GM12878 (cell line): ENCODE data around the gene RAD9A. TPM values are rescaled to one million over a fixed set of nuclear protein-coding genes. Genes with fewer than 3 reads are reported as not detected.

Experiments used
- ATAC-seq: fragments of 200-7000 bp; cut with Tn5 transposase; 3 replicates; pipeline ENCODE4 v1.9.1; 2020; ENCODE audit warnings: mild to moderate bottlenecking, moderate library complexity
- BruUV-seq: library from RNA; stranded (reverse); fragments of 400-500 nt; replicated peaks from 2 replicates; lab custom pipeline; 2021; lab: Mats Ljungman, UMichigan
- CTCF ChIA-PET: fragments of 300-600 bp; sonication (Branson Sonifier 250); formaldehyde crosslinking; extraction: SDS; loops from one replicate; lab custom pipeline; 2021; ENCODE audit warnings: inconsistent platforms; lab: Yijun Ruan, JAX
- POLR2A ChIA-PET: fragments of 350-600 bp; formaldehyde crosslinking; extraction: SDS; loops from one replicate; lab custom pipeline; 2021; ENCODE audit warnings: inconsistent platforms; lab: Charles Lee
- RAD21 ChIA-PET: fragments of 300-600 bp; sonication (Branson Sonifier 250); formaldehyde crosslinking; loops from one replicate; lab custom pipeline; 2023; ENCODE audit warnings: antibody characterized with exemption; ENCODE audit not compliant: unreplicated experiment; lab: Charles Lee
- SMC1A ChIA-PET: fragments of 300-600 bp; sonication (Branson Sonifier 250); formaldehyde crosslinking; loops from one replicate; lab custom pipeline; 2023; ENCODE audit not compliant: unreplicated experiment, uncharacterized antibody; lab: Charles Lee
- DNase-seq: peaks from one replicate; pipeline ENCODE4 v3.0.0-alpha.2; 2011; ENCODE audit warnings: low read depth, low spot score
- FAIRE-seq: peaks from 3 replicates; lab custom pipeline; 2011; peaks lifted over from hg19 to GRCh38; lab: Jason Lieb, UNC
- H2AFZ ChIP-seq: 2 replicates; pipeline ENCODE4 v1.6.0; 2011; ENCODE audit warnings: low read depth, low read length, control low read depth; ENCODE audit not compliant: control insufficient read depth
- H3K27ac ChIP-seq: 2 replicates; pipeline ENCODE4 v1.5.1; 2011; ENCODE audit warnings: control low read depth; ENCODE audit not compliant: control insufficient read depth, insufficient read depth
- H3K27me3 ChIP-seq, 2 experiments: replicated peaks in 1 of 2; 2 replicates each; pipeline versions ENCODE4 v1.6.0 to v1.6.1; 2011; ENCODE audit warnings: low read length in 1 of 2; ENCODE audit not compliant: control insufficient read depth in 2 of 2, insufficient read depth in 2 of 2
- H3K36me3 ChIP-seq, 2 experiments: 2 replicates each; pipeline ENCODE4 v1.5.1; 2011; ENCODE audit warnings: low read length in 1 of 2; ENCODE audit not compliant: control insufficient read depth in 2 of 2, insufficient read depth in 2 of 2
- H3K4me1 ChIP-seq: 2 replicates; pipeline ENCODE4 v1.6.1; 2011; ENCODE audit warnings: mild to moderate bottlenecking, low read length, moderate library complexity, mixed read lengths; ENCODE audit not compliant: control insufficient read depth, insufficient read depth
- H3K4me2 ChIP-seq: 2 replicates; pipeline ENCODE4 v1.6.0; 2011; ENCODE audit warnings: control low read depth; ENCODE audit not compliant: control insufficient read depth, insufficient read depth
- H3K4me3 ChIP-seq: fragments of 200-600 bp; sonication (generic); 2 replicates; pipeline ENCODE4 v1.5.1; 2016
- H3K79me2 ChIP-seq: 2 replicates; pipeline ENCODE4 v1.6.0; 2011; ENCODE audit warnings: low read length; ENCODE audit not compliant: control insufficient read depth, insufficient read depth
- H3K9ac ChIP-seq: 2 replicates; pipeline ENCODE4 v1.8.0; 2011; ENCODE audit warnings: low read length, control low read depth, mixed read lengths; ENCODE audit not compliant: control insufficient read depth, insufficient read depth
- H3K9me3 ChIP-seq: replicated peaks from 3 replicates; pipeline ENCODE4 v1.5.1; 2011; ENCODE audit warnings: mild to moderate bottlenecking, low read length; ENCODE audit not compliant: control insufficient read depth, insufficient read depth
- H4K20me1 ChIP-seq: 2 replicates; pipeline ENCODE4 v1.6.0; 2011; ENCODE audit not compliant: control insufficient read depth, insufficient read depth
- CTCF ChIP-seq, 3 experiments: IDR thresholded peaks in 2 of 3; conservative IDR thresholded peaks in 1 of 3; 2 replicates each; pipeline ENCODE4 v1.5.1; 2011; ENCODE audit warnings: low read depth in 3 of 3, low read length in 3 of 3, mild to moderate bottlenecking in 3 of 3, control low read depth in 2 of 3, moderate library complexity in 2 of 3, inconsistent platforms in 1 of 3, mixed read lengths in 1 of 3; ENCODE audit not compliant: control insufficient read depth in 2 of 3, insufficient read depth in 1 of 3; ENCODE audit errors: extremely low read depth in 1 of 3
- HDGF ChIP-seq: fragments of 450-650 bp; IDR thresholded peaks from 2 replicates; pipeline ENCODE4 v1.6.1; 2016; ENCODE audit warnings: antibody characterized with exemption
- IKZF1 ChIP-seq: fragments of 450-650 bp; conservative IDR thresholded peaks from 2 replicates; pipeline ENCODE4 v1.6.1; 2017; ENCODE audit warnings: antibody characterized with exemption, mild to moderate bottlenecking
- IRF4 ChIP-seq: IDR thresholded peaks from 2 replicates; pipeline ENCODE4 v1.6.1; 2011; ENCODE audit warnings: low read depth, low read length
- LARP7 ChIP-seq: fragments of 450-650 bp; IDR thresholded peaks from 2 replicates; pipeline ENCODE4 v1.6.1; 2017; ENCODE audit warnings: mild to moderate bottlenecking
- MYB ChIP-seq: fragments of 150-350 bp; IDR thresholded peaks from 2 replicates; pipeline ENCODE4 v1.6.1; 2014; ENCODE audit warnings: mild to moderate bottlenecking, low read depth, low read length, borderline replicate concordance
- MYC ChIP-seq: IDR thresholded peaks from 2 replicates; pipeline ENCODE4 v1.6.1; 2011; ENCODE audit warnings: mild to moderate bottlenecking, low read length, moderate library complexity, inconsistent platforms; ENCODE audit not compliant: insufficient read depth, insufficient replicate concordance, insufficient read length, severe bottlenecking
- NFYA ChIP-seq: IDR thresholded peaks from 2 replicates; pipeline ENCODE4 v1.6.1; 2011; ENCODE audit warnings: low read depth, mild to moderate bottlenecking, low read length, improper control_type of control experiment, borderline replicate concordance
- POLR2A ChIP-seq: IDR thresholded peaks from 2 replicates; pipeline ENCODE4 v1.6.1; 2011; ENCODE audit warnings: low read depth, mild to moderate bottlenecking, low read length
- POU2F2 ChIP-seq: IDR thresholded peaks from 3 replicates; pipeline ENCODE4 v1.6.1; 2011; ENCODE audit warnings: low read depth, mild to moderate bottlenecking, low read length, borderline replicate concordance
- RAD21 ChIP-seq: IDR thresholded peaks from 2 replicates; pipeline ENCODE4 v1.6.1; 2011; ENCODE audit warnings: mild to moderate bottlenecking, low read depth, low read length, moderate library complexity; ENCODE audit not compliant: insufficient read depth
- SMARCA5 ChIP-seq: fragments of 450-650 bp; IDR thresholded peaks from 2 replicates; pipeline ENCODE4 v1.6.1; 2017; ENCODE audit warnings: mild to moderate bottlenecking
- TBL1XR1 ChIP-seq: IDR thresholded peaks from 2 replicates; pipeline ENCODE4 v1.6.1; 2012; ENCODE audit warnings: low read depth, low read length, improper control_type of control experiment
- WGBS: methylation state at CpG from one replicate; pipeline ENCODE4 v1.1.6; 2016; ENCODE audit warnings: low lambda C conversion rate; ENCODE audit not compliant: insufficient replicate concordance, insufficient coverage; ENCODE audit errors: missing lambda C conversion rate; 5-methylcytosine and 5-hydroxymethylcytosine counted together
- in situ Hi-C: fragments of 300-500 bp; cut with MboI; formaldehyde crosslinking; loops from 9 replicates; pipeline ENCODE4 v1.14.3; 2018; ENCODE audit warnings: mixed read lengths
- intact Hi-C: fragments of 100-400 bp; cut with micrococcal nuclease; formaldehyde crosslinking; loops from one replicate; pipeline ENCODE4 v1.14.2; 2022; ENCODE audit not compliant: unreplicated experiment
- polyA plus RNA-seq, 11 experiments: library from polyadenylated mRNA; depleted of rRNA in 4 of 11; unstranded in 6 of 11; stranded (reverse) in 5 of 11; fragments of >200 nt; fragmentation: Nextera tagmentation in 4 of 11; fragmentation: Illumina TruSeq in 1 of 11; extraction: Ambion mirVana in 4 of 11; extraction: Trizol in 1 of 11; gene quantifications; 1 replicate in 1 of 11; 2 replicates in 10 of 11; pipeline versions ENCODE4 v1.2.1 to v1.2.3, GENCODE V29; 2011 to 2016; ENCODE audit warnings: inconsistent platforms in 2 of 11, missing spikeins in 2 of 11, low read depth in 1 of 11
- total RNA-seq, 4 experiments: library from RNA; depleted of rRNA in 3 of 4; stranded (reverse); fragments of >200 nt in 3 of 4; fragmentation: Illumina TruSeq in 1 of 4; extraction: Trizol in 1 of 4; gene quantifications; 2 replicates each; pipeline versions ENCODE4 v1.2.1 to v1.2.3, GENCODE V29; 2013 to 2021
- TF ChIP-seq, protein P1 (sequence below): fragments of 450-650 bp; IDR thresholded peaks from 2 replicates; pipeline ENCODE4 v1.6.1; 2017; ENCODE audit warnings: borderline replicate concordance
- TF ChIP-seq, protein P2 (sequence below): IDR thresholded peaks from 2 replicates; pipeline ENCODE4 v1.6.1; 2011; ENCODE audit warnings: borderline replicate concordance, low read depth, mild to moderate bottlenecking, moderate library complexity, mixed read lengths, low read length; ENCODE audit not compliant: insufficient read depth; ENCODE audit errors: extremely low read length
- TF ChIP-seq, protein P3 (sequence below): fragments of 450-650 bp; IDR thresholded peaks from 2 replicates; pipeline ENCODE4 v1.6.1; 2016; ENCODE audit warnings: mild to moderate bottlenecking

Gene RAD9A
- total and polyA plus RNA-seq, 10 of the 15 experiments (the other 5 are each of a cell fraction or from before 2014, with no cell fraction given), result 1.1 to 36.2 (median 19.8) TPM

DNA sequence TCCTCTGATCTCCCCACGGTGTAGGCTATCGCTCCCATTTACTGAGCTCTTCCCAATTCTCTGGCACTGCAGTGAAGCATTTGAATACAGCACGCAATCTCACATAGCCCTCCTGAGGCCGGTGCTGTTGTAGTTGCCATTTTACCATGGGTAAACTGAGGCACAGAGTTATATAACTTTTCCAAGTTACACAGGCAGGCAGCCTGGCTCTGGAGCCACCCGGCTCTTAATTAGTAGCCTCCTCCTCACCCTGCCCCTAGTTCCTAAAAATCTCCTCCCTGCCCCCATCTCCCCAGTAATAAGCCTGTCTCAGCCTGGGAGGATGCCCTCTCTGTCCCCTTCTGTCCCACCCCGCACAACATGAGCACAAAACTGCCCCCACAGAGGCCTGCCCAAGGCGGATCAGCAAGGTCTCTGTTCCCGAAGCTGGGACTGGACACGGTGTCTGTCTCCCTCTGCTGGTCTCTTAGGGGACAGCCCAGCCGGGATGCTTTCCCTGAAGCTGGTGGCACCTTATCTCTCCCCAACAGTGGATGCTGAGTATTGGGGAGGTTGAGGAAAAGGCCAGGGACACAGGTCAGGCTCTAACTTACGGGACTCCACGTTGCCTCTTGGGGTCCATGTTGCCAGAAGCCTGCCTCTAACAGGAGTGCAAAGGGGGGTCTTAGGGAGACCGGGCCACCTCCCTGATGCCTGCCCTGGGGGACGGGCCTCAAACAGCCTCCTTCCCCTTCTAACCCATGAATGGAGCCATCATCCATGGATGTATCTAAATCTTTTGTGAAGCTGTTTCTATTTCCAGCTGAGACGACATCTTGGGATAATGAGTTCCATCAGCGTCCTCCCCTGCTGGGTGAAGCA is 9.3 kb upstream of the RAD9A start:
- ChIA-PET CTCF (interaction anchor here (0.5 to 25.5 kb wide), 35 partner anchors 9 to 328 kb away, joined by 3 to 1301 read pairs (median 5); partner anchors contain the start of genes AIP, ANKRD13D, CLCF1 and GRK2), POLR2A (interaction anchor here (0.6 to 8.4 kb wide), 13 partner anchors 9 to 517 kb away, joined by 3 to 183 read pairs (median 4); partner anchors contain the start of genes CLCF1, POLD4, PPP1CA and RAD9A), SMC1A (interaction anchor here (0.6 to 21.3 kb wide), 21 partner anchors 8 to 549 kb away, joined by 3 to 646 read pairs (median 4); partner anchors contain the start of genes ANKRD13D, CLCF1, POLD4 and TBC1D10C), RAD21 (interaction anchor here (0.8 to 15.0 kb wide), 26 partner anchors 9 to 301 kb away, joined by 3 to 525 read pairs (median 6); partner anchors contain the start of genes PITPNM1, POLD4, PPP1CA and RAD9A)
- in situ Hi-C loops (loop anchor here (5.0 kb wide), 1 partner anchor 120 kb away; no protein-coding TSS in a partner anchor), intact Hi-C loops (loop anchor here (1.0 to 2.0 kb wide), 4 partner anchors 25 to 120 kb away; no protein-coding TSS in a partner anchor)
- FAIRE-seq (peak; percentile 95), DNase-seq (no peak), ATAC-seq (peak; percentile 93)
- Histone ChIP-seq H3K36me3 (no peaks in the 10 kb centered on the region), H3K4me3 (no peak overlapping the region), H4K20me1 (no peaks in the 10 kb centered on the region), H3K4me2 (no peak overlapping the region), H3K4me1 (peaks cover 19% of the 10 kb centered on the region), H3K27ac (no peak overlapping the region), H2AFZ (peak overlapping the region; percentile 35), H3K79me2 (no peaks in the 10 kb centered on the region), H3K9me3 (no peaks in the 10 kb centered on the region), H3K9ac (no peak overlapping the region), H3K27me3 (peaks cover 0 to 3% of the 10 kb centered on the region in 2 experiments; a peak in 2 of 4 replicates)
- no TSS peak for BruUV-seq
- WGBS, result 41% methylated on average over 16 of the region's 16 CpGs
- peak; percentile 55; the same call in 1 of the 2 replicates for TF ChIP-seq IRF4
- TF ChIP-seq, protein P1, sequence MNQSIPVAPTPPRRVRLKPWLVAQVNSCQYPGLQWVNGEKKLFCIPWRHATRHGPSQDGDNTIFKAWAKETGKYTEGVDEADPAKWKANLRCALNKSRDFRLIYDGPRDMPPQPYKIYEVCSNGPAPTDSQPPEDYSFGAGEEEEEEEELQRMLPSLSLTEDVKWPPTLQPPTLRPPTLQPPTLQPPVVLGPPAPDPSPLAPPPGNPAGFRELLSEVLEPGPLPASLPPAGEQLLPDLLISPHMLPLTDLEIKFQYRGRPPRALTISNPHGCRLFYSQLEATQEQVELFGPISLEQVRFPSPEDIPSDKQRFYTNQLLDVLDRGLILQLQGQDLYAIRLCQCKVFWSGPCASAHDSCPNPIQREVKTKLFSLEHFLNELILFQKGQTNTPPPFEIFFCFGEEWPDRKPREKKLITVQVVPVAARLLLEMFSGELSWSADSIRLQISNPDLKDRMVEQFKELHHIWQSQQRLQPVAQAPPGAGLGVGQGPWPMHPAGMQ, result no peak
- peak; percentile 99 for TF ChIP-seq RAD21
- no peak for TF ChIP-seq POLR2A
- TF ChIP-seq POU2F2, result peak; percentile 57; the same call in 2 of the 3 replicates
- TF ChIP-seq TBL1XR1, result 0 out of 2 replicates have a peak, but pooled peaks have one; percentile 39
- TF ChIP-seq CTCF (IDR thresholded peaks at IDR 0.05 in 2 of 3, conservative IDR thresholded peaks at IDR 0.05 in 1 of 3; ENCODE audit: control insufficient read depth in 2 of 3, extremely low read depth in 1 of 3, insufficient read depth in 1 of 3, low read depth in 3 of 3, low read length in 3 of 3), result peak; percentile 99; a peak in 5 of 6 replicates
- TF ChIP-seq, protein P2, sequence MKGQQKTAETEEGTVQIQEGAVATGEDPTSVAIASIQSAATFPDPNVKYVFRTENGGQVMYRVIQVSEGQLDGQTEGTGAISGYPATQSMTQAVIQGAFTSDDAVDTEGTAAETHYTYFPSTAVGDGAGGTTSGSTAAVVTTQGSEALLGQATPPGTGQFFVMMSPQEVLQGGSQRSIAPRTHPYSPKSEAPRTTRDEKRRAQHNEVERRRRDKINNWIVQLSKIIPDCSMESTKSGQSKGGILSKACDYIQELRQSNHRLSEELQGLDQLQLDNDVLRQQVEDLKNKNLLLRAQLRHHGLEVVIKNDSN, result no peak
- TF ChIP-seq, protein P3, sequence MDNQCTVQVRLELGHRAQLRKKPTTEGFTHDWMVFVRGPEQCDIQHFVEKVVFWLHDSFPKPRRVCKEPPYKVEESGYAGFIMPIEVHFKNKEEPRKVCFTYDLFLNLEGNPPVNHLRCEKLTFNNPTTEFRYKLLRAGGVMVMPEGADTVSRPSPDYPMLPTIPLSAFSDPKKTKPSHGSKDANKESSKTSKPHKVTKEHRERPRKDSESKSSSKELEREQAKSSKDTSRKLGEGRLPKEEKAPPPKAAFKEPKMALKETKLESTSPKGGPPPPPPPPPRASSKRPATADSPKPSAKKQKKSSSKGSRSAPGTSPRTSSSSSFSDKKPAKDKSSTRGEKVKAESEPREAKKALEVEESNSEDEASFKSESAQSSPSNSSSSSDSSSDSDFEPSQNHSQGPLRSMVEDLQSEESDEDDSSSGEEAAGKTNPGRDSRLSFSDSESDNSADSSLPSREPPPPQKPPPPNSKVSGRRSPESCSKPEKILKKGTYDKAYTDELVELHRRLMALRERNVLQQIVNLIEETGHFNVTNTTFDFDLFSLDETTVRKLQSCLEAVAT, result 0 out of 2 replicates have a peak, but pooled peaks have one; percentile 29
- TF ChIP-seq MYC, result no peak
- TF ChIP-seq LARP7, result peak; percentile 52; the same call in 1 of the 2 replicates
- TF ChIP-seq HDGF, result 0 out of 2 replicates have a peak, but pooled peaks have one; percentile 53
- TF ChIP-seq MYB, result no peak
- TF ChIP-seq NFYA, result no peak
- TF ChIP-seq SMARCA5, result peak; percentile 99
- peak; percentile 33 for TF ChIP-seq IKZF1
